ENCODE results near the gene SNX33. TPM values are rescaled to one million over a fixed set of nuclear protein-coding genes. Genes with fewer than 3 reads are reported as not detected.
A peak's percentile ranks its signal among the peaks of the same experiment; 100 is the strongest.

The SNX33 gene
- total RNA-seq, 1 donor from 2014 or later: 28.9 TPM

- DNase-seq (no peak), ATAC-seq (peak in 1 of 2 donors; percentile 15)
- H3K36me3 ChIP-seq: peaks cover 76% of the 10 kb centered on the region
- H3K27me3 ChIP-seq (ENCODE audit: low read depth): no peaks in the 10 kb centered on the region
- H3K9me3 ChIP-seq: no peaks in the 10 kb centered on the region
- intact Hi-C loops (cut with DNase I): no loop called here
- peak overlapping the region; percentile 4 for H3K27ac ChIP-seq
- H3K4me3 ChIP-seq: no peak overlapping the region
- no peaks in the 10 kb centered on the region for H3K4me1 ChIP-seq
- TF ChIP-seq CTCF (IDR thresholded peaks at IDR 0.05): no peak
Observed at GRCh38 chr15:75606711-75607699, 40.7 kb upstream of the SNX33 start.

- H3K4me3 ChIP-seq: no peak overlapping the region
- no peaks in the 10 kb centered on the region for H3K9me3 ChIP-seq
- intact Hi-C loops (cut with DNase I): no loop called here
- DNase-seq (no peak), ATAC-seq (no peak)
- H3K27ac ChIP-seq: no peak overlapping the region
- no peaks in the 10 kb centered on the region for H3K27me3 ChIP-seq (ENCODE audit: low read depth)
- TF ChIP-seq CTCF (IDR thresholded peaks at IDR 0.05): no peak
- peaks cover 24% of the 10 kb centered on the region for H3K4me1 ChIP-seq
- peaks cover 80% of the 10 kb centered on the region for H3K36me3 ChIP-seq
Observed at GRCh38 chr15:75616766-75617165, 30.9 kb upstream of the SNX33 start.

GRCh38 chr15:75620058-75620820 lies 27.5 kb upstream of the SNX33 start:
- no peaks in the 10 kb centered on the region for H3K9me3 ChIP-seq
- ATAC-seq: peak; percentile 23 to 57
- H3K36me3 ChIP-seq: peaks cover 49% of the 10 kb centered on the region
- intact Hi-C loops (cut with DNase I): no loop called here
- TF ChIP-seq CTCF (IDR thresholded peaks at IDR 0.05): no peak
- peak overlapping the region; percentile 61 for H3K27ac ChIP-seq
- H3K4me1 ChIP-seq: peaks cover 25% of the 10 kb centered on the region
- no peaks in the 10 kb centered on the region for H3K27me3 ChIP-seq (ENCODE audit: low read depth)
- no peak for DNase-seq
- H3K4me3 ChIP-seq: peak overlapping the region; percentile 23

GRCh38 chr15:75620841-75621391 lies 26.8 kb upstream of the SNX33 start:
- intact Hi-C loops (cut with DNase I): no loop called here
- TF ChIP-seq CTCF (IDR thresholded peaks at IDR 0.05): peak; percentile 18
- Histone ChIP-seq H3K4me3 (peak overlapping the region; percentile 23), H3K27ac (peak overlapping the region; percentile 61), H3K27me3 (ENCODE audit: low read depth) (no peaks in the 10 kb centered on the region), H3K4me1 (peaks cover 26% of the 10 kb centered on the region), H3K9me3 (no peaks in the 10 kb centered on the region), H3K36me3 (peaks cover 43% of the 10 kb centered on the region)
- ATAC-seq: peak; percentile 61 to 66
- DNase-seq: peak; percentile 69

- no peak for TF ChIP-seq CTCF (IDR thresholded peaks at IDR 0.05)
- no peaks in the 10 kb centered on the region for H3K27me3 ChIP-seq (ENCODE audit: low read depth)
- no peak overlapping the region for H3K4me3 ChIP-seq
- peaks cover 36% of the 10 kb centered on the region for H3K4me1 ChIP-seq
- H3K36me3 ChIP-seq: peaks cover 27% of the 10 kb centered on the region
- no peak for ATAC-seq
- H3K9me3 ChIP-seq: no peaks in the 10 kb centered on the region
- no peak overlapping the region for H3K27ac ChIP-seq
- no peak for DNase-seq
- intact Hi-C loops (cut with DNase I): no loop called here
Observed at GRCh38 chr15:75622505-75622904, 25.2 kb upstream of the SNX33 start.
